Epithelial cell of prostate (primary cell): ENCODE measurements around the gene ESRRA.

Source experiments
- DNase-seq: peaks from one replicate; pipeline ENCODE4 v3.0.0-alpha.2; 2011; ENCODE audit warnings: low read depth, low spot score
- H3K27ac ChIP-seq: fragments of 450-650 bp; 2 replicates; pipeline ENCODE4 v1.5.1; 2017; ENCODE audit warnings: mild to moderate bottlenecking

Gene ESRRA

DNA sequence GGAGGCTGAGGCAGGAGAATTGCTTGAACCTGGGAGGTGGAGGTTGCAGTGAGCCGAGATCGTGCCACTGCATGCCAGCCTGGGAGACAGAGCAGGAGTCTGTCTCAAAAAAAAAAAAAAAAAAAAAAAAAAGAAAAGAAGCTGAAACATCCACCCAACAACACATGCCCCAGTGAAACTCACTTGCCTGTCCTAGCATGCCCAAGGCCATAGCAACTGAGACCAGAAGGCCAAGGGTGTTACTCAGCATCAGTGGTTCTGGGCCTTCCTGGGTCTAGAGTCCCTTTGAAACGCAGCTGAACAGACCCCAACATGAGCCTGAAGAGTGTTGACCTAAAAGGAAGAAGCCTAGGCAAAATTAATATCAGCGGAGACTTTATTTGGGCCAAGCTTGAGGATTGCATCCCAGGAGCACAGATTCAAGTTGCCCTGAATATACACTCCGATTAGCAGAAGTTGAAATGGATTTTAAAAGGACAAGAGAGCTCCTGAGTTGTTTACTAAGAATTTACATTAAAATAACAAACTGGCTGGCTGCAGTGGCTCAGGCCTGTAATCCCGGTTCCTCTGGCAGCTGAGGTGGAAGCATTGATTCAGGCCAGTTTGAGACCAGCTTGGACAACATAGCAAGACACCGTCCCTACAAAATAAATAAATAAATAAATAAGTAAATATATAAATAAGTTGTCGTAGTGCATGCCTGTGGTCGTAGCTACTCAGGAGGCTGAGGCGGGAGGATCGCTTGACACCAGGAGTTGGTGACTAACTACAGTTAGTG, 19.6 kb downstream of the ESRRA start:
- peak overlapping the region; percentile 98 for H3K27ac ChIP-seq
- peak; percentile 92 for DNase-seq

DNA sequence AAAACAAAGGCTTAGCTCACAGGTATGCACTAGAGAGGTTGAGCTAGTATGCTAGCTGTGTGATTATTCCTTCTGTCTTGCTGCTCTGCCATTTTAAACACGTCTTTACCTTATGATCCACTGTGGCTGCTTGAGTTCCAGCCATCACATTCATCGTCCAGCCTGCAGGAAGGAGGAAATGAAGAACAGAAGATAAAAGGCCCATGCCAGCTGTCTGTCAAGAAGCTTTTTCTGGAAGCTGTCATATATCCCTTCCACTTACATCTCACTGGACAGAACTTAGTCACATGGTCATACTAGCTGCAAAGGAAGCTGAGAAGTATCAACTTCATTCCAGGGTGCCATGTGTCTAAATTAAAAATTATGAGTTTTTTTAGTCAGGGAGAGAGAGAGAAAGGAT, 22.1 kb downstream of the ESRRA start:
- no peak for DNase-seq
- H3K27ac ChIP-seq = no peak overlapping the region

DNA sequence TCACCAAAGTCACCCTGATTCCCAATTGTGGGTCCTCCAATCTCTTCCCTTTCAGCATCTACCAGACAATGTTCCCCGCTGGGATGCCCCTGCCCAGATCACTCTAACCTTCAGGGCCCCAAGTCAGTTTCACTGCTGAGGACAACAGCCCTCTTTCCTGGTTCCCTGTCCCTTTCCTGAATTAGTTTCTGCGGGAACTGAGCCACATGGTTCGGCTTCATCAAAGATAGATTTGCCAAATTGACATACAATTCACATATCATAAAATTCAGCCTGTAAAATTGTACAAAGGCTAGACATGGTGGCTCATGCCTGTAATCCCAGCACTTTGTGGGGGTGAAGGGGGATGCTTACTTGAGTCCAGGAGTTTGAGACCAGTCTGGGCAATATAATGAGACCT, 22.7 kb downstream of the ESRRA start:
- DNase-seq = no peak
- no peak overlapping the region for H3K27ac ChIP-seq

DNA sequence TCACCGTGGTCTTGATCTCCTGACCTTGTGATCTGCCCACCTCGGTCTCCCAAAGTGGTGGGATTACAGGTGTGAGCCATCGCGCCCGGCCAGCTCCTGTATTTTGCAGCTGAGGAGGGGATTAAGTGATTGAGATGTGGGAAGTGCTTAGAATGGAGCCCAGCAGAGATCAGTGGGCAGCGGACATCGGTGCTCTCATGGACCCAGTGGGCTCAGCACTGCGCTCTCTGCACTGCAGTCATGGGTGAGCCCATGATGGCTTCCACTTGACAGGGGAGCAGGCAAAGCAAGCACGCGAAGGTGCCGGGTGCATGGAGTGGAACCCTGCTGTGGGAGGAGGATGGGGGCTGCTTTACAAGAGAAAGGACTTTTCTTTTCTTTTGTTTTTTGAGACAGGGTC, 25.6 kb downstream of the ESRRA start:
- peak overlapping the region; percentile 92 for H3K27ac ChIP-seq
- DNase-seq = no peak

DNA sequence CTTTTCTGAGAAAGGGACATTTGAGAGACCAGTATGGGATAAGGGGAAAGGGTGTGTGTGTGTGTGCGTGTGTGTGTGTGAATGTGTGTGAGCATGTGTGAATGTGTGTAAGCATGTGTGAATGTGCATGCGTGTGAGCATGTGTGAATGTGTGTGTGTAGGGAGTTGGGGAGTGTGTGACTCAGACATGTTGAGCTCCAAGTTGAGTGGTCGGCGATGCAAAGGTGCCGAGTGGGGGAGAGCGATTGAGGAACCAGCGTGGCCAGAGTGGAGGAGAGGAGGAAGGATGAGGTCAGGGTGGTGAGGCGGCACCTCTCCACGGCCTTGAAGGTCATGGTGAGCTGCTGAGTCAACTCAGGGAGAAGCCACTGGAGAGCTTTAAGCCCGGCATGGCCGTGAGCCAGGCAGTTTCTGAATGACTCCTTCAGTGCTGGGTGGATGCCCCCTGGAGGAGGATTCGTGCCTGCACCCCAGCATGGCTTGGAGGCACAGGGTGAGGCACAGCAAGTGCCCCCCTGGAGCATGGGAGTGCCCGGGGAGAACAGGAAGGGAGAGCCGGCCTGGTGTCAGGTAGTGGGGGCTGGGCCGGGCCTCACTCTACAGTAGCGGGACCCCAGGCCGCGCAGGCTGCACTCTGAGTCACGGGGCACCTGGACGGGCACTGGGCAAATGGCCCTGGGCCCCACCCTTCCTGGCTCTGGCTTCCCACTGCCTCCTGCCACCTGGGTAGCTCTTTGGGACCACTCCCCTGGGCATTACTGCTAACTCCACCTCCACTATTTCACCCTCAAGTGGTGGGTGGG, 26.4 kb downstream of the ESRRA start:
- H3K27ac ChIP-seq = peak overlapping the region; percentile 92
- DNase-seq = peak; percentile 79

DNA sequence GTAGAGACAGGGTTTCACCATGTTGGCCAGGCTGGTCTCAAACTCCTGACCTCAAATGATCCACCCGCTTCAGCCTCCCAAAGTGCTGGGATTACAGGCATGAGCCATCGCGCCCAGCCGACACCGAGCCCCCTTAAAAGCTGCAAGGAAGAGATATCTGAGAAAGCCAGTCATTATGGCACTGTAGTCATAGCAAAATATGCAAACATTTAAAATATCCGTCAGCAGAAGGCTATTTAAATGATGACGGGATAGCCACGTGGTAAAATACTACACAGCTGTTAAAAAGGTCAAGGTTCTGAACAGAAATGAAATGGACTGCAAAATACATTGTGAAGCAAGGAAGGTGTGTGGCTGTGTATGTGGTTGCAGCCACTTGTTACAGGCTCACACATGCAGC, 28.2 kb downstream of the ESRRA start:
- H3K27ac ChIP-seq = peak overlapping the region; percentile 92
- no peak for DNase-seq

DNA sequence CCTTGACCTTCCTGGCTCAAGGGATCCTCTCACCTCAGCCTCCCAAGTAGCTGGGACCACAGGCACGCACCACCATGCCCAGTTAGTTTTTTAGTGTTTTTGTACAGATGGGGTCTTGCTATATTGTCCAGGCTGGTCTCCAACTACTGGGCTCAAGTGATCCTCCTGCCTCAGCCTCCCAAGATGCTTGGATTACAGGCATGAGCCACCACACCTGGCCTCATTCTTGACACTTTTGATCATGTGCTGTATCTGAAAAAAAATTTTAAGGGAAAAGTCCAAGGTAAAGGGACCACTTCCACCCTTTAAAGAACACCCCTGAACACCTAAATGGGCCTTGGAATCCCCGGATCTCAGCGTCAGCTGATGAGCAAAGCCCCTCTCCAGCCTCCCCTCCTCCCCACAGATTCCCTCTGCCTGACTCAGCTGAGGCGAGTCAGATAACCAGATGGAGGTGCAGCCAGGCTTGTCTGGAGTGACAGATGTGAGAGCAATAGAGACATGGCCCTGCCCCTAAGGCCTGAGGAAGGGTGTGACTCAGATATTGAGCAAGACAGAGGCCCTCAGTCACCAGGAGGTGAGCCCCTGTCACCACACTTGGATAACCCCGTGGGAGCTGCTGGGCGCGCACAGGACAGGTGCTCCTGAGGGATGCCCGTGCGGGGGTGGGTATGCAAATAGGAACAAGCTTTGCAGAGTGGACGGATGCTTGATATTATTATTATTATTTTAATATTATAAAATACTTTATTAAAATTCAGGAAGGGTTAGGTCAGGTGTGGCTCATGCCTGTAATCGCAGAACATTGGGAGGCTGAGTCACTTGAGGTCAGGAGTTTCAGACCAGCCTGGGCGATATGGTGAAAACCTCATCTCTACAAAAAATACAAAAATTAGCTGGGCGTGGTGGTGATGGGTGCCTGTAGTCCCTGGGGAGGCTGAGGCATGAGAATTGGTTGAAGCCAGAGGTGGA, 29.7 kb downstream of the ESRRA start:
- peak overlapping the region; percentile 92 for H3K27ac ChIP-seq
- peak; percentile 97 for DNase-seq

DNA sequence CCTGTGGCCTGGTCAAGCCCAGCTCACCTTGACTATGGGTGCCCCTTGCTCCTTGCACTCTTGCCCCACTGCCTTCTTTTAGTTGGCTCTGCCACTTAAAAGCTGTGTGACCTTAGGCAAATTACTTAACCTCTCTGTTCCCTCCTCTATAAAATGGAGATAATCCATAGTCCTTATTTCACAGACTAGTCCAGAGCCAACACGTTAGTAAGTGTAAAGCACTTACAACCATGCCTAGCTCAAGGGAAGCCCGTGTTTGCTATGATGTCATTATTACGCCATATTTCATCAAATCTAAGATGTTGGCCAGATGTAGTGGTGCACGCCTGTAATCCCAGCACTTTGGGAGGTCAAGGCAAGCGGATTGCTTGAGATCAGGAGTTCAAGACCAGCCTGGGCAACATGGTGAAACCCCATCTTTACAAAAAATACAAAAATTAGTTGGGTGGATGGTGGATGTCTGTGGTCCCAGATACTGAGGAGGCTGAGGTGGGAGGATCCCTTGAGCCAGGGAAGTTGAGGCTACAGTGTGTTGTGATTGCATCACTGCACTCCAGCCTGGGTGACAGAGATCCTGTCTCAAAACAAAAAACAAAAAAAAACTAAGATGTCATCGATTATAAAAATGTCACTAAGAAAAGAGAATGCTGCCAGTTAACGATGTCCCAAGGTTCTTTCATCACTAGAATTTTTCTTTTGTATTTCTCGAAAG, 32.4 kb downstream of the ESRRA start:
- peak overlapping the region; percentile 31 for H3K27ac ChIP-seq
- DNase-seq = no peak

DNA sequence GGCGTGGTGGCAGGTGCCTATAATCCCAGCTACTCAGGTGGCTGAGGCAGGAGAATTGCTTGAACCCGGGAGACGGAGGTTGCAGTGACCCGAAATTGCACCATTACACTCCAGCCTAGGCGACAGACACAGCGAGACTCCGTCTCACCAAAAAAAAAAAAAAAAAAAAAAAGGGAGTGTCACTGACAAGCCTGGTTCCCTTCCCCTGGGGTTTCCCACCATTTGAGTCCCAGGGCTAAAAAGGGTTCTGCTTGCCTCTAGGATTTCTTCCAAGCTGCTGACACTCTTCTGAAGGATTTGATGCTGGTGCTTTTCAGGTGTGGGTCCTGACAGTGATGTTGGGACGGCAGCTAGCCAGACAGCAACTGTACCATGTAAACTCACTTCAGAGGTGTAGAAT, 33.4 kb downstream of the ESRRA start:
- no peak for DNase-seq
- H3K27ac ChIP-seq = no peak overlapping the region

DNA sequence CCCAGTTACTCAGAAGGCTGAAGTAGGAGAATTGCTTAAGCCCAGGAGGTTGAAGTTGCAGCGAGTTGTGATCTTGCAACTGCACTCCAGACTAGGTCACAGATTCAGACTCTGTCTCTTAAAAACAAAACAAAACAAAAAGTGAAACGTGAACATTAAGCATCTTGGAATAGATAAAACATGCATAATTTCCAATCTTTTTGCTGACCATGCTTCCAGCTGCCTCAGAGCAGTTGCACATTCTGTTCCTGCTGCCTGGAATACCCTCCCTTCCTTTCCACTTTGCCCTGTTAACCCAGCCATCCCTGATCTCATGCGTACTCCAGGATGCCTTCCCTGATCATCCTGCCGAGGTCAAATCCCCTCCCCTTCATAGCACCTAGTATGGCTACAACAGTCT, 34.0 kb downstream of the ESRRA start:
- no peak overlapping the region for H3K27ac ChIP-seq
- DNase-seq = no peak

DNA sequence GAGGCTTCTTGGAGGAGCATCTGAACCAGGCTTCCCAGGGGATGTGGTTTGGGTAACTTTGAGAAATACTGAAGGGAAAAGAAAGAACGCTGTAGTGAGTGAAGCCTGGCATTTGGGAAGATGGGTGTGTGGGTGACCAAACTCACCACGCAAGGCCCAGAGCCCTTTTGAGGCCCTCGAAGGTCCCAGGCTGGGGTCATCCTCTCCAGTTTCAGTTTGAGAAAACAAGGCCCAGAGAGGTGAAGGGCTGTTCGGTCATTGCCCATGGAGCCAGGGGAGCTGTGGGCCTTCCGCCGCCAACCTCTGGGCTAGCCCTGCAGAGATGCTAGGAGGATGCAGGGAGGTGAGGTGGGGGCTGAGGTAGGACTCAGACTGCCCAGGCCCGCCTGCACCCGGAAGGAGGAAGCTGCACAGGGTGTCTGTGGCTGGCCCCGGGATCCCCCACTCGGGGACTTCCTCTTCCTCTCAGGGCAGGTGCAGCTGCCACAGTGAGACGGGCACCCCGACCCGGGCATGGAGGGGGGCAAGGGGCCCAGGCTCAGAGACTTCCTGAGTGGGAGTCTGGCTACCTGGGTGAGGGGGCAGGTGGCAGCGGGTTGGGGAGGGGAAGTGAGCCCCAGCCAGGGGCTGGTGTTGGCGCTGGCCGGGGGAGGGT, 34.6 kb downstream of the ESRRA start, which contains the start of gene CCDC88B:
CCDC88B (plus strand) TSS at position 451 of the 655 bp plus-strand sequence; CDS start at position 514, 63 bp downstream.
- DNase-seq = no peak
- no peak within 1 kb of the TSS for H3K27ac ChIP-seq

DNA sequence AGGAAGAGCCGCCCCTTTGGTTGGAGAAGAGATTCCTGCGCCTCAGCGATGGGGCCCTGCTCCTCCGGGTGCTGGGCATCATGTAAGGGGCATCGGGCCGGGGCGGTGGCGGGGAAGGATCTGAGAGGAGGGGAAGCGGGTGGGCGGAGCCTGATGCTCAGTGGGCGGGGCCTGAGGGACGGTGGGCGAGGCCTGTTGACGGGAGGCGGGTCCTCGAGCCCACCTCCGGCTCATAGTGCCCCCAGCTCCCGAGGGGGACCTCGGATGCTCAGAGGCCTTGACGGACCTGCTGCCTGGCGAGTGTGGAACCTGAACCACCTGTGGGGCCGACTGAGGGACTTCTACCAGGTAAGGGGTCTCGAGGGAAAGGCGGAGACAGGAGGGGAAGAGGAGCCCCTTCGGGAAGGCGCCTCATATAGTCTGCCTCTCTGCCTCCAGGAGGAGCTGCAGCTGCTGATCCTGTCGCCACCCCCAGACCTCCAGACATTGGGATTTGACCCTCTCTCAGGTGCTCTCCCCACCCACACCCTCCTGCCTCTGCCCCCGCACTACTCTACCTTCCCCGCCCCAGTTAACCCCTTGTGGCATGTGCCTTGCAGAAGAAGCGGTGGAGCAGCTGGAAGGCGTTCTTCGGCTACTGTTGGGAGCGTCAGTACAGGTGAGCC, 35.5 kb downstream of the ESRRA start:
- DNase-seq = no peak
- no peak overlapping the region for H3K27ac ChIP-seq

DNA sequence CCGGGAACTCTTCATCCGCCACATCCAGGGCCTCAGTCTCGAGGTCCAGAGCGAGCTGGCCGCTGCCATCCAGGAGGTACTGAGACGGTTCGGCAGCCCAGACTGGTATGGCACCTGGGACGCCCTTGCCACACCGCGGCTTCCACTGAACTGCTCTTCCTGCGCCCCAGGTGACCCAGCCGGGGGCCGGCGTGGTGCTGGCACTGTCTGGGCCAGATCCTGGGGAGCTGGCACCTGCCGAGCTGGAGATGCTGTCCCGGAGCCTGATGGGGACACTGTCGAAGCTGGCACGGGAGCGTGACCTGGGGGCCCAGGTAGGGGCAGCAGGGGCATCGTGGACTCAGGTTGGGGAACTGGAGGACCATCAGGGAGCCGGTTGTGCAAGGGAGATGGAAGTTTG, 36.1 kb downstream of the ESRRA start:
- DNase-seq = no peak
- no peak overlapping the region for H3K27ac ChIP-seq

DNA sequence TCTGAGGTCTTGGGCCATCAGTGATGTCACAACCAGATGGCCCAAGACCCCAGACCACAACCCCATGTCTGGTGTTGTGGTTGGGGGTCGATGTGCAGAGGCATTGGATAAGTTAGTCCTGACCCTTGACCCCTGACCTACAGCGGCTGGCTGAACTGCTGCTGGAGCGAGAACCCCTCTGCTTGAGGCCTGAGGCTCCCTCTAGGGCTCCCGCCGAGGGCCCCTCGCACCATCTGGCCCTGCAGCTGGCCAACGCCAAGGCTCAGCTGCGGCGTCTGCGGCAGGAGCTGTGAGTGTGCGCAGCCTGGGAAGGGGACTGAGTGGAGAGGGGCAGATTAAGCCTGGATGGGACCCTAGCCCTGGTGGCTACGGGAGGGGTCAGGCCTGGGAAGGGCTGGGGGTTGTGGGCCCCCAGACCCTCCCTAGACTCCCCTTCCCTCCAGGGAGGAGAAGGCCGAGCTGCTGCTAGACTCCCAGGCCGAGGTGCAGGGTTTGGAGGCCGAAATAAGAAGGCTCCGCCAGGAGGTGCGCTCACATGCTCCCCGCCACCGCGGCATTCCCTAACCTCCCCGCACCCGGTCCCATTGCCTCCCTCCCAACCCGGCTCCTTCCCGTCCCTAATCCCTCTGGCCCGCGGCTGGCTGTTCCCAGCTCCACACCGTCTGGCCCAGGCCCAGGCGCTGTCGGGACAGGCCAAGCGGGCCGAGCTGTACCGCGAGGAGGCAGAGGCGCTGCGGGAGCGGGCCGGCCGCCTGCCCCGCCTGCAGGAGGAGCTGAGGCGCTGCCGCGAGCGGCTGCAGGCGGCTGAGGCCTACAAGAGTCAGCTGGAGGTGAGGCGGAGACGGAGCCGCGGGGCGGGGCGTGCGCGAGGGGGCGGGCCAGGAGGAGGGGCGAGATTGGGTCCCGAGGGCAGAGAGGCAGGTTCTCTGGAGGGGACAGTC, 36.8 kb downstream of the ESRRA start:
- H3K27ac ChIP-seq = peak overlapping the region; percentile 69
- DNase-seq = peak; percentile 69

DNA sequence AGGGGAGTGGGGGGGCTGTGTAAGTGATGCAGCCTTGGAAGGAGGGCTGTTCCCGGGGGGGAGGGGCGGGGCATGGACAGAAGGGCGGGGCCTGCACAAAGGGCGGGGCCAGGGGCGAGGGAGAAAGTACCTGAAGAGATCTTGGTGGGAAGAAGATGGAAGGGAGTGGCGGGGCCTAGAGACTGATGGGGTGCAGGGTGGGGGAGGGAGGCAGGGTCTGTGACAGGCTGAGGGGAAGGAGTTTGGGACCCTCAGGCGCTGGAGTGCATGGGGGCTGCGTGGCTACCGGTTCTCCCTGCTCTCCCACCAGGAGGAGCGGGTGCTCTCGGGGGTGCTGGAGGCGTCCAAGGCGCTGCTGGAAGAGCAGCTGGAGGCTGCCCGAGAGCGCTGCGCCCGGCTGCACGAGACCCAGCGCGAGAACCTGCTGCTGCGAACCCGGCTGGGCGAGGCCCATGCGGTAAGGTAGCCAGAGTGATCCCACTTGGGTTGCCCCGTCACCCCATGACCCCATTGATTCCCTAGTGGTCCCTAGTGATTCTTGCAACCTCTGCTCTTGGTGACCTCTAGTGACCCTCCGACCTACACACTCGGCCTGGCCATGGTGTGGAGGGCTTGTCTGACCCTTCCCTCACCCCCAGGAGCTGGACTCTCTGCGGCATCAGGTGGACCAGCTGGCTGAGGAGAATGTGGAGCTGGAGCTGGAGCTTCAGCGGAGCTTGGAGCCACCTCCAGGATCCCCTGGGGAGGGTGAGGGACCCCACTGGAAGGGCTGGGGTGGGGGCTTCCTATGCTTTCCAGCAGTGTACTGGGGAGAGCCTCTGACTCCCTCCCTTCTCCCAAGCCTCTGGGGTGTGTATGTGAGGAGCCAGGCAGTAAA, 37.8 kb downstream of the ESRRA start:
- DNase-seq = no peak
- peak overlapping the region; percentile 69 for H3K27ac ChIP-seq

DNA sequence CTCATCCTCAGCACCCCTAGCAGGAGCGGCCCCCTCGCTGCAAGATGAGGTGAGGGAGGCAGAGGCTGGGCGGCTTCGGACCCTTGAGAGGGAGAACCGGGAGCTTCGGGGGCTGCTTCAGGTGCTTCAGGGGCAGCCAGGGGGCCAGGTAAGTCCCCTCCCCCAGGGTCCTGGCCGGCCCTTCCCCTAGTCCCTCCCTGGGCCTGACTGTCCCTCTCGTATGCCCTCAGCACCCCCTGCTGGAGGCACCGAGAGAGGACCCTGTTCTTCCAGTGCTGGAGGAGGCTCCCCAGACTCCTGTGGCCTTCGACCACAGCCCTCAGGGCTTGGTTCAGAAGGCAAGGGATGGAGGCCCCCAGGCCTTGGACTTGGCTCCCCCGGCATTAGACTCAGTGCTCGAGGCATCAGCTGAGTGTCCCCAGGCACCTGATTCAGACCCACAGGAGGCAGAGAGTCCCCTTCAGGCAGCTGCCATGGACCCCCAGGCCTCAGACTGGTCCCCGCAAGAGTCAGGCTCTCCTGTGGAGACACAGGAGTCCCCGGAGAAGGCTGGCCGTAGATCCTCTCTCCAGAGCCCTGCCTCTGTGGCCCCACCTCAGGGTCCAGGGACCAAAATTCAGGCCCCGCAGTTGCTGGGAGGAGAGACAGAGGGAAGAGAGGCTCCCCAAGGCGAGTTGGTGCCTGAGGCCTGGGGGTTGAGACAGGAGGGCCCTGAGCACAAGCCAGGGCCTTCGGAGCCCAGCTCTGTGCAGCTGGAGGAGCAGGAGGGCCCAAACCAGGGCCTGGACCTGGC, 38.6 kb downstream of the ESRRA start:
- H3K27ac ChIP-seq = no peak overlapping the region
- DNase-seq = no peak
